ENCODE results near the gene CTDNEP1. TPM values are rescaled to one million over a fixed set of nuclear protein-coding genes. Genes with fewer than 3 reads are reported as not detected.

CTDNEP1 gene
- polyA plus RNA-seq, 4 donors: 70.0 to 132 (median 89.3) TPM

- FAIRE-seq: no peak
- Histone ChIP-seq H3K36me3 (ENCODE audit: control insufficient read depth in 3 of 3, insufficient read depth in 2 of 3, low read depth in 1 of 3, low read length in 3 of 3) (peaks cover 2 to 50% (median 5%) of the 10 kb centered on the region in 3 donors), H3K27me3 (ENCODE audit: control insufficient read depth in 3 of 3, insufficient read depth in 3 of 3, low read length in 3 of 3) (no peaks in the 10 kb centered on the region), H3K9me3 (ENCODE audit: control insufficient read depth in 2 of 2, insufficient read depth in 1 of 2, low read depth in 1 of 2, low read length in 1 of 2) (no peaks in the 10 kb centered on the region), H3K4me3 (ENCODE audit: low read depth in 1 of 3, low read length in 3 of 3) (peak within 1 kb of the TSS; percentile 74 to 93 (median 75)), H3K27ac (ENCODE audit: low read depth in 1 of 3, low read length in 2 of 3) (peak within 1 kb of the TSS; percentile 41 to 92 (median 86)), H3K4me1 (ENCODE audit: control insufficient read depth in 3 of 3, insufficient read depth in 2 of 3, low read depth in 1 of 3, low read length in 2 of 3) (peaks cover 2 to 39% (median 4%) of the 10 kb centered on the region in 3 donors)
- 0 to 1% (median 0%) methylated on average over 56 to 72 of the region's 72 CpGs for WGBS, 3 donors
- peak; percentile 95 to 98 for DNase-seq
Measured at GRCh38 chr17:7234083-7234951, 17.2 kb downstream of the CTDNEP1 start, which contains the start of gene DVL2. DVL2 (minus strand) TSS chr17:7234517; CDS start chr17:7234262, 255 bp downstream.

DNA sequence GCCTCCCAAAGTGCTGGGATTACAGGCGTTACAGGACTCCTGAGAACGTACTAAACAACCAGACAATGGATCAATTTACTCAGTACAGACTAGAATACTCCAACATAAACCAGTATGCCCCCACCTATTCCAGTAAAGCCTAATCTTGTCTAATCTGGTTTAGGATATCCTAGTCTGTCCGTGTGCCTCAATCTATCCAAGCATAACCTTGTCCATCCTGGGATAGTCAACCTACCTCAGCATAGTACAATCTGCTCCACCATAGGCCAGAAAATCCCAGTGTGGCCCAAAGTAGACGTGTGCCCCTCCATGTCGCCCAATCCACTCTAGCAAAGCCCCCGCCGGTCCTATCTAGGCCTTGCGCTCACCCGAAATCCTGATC, 17.8 kb downstream of the CTDNEP1 start:
- Histone ChIP-seq H3K27ac (ENCODE audit: low read depth in 1 of 3, low read length in 2 of 3) (peak overlapping the region; percentile 41 to 92 (median 86)), H3K4me3 (ENCODE audit: low read depth in 1 of 3, low read length in 3 of 3) (peak overlapping the region; percentile 74 to 93 (median 75)), H3K27me3 (ENCODE audit: control insufficient read depth in 3 of 3, insufficient read depth in 3 of 3, low read length in 3 of 3) (no peaks in the 10 kb centered on the region), H3K36me3 (ENCODE audit: control insufficient read depth in 3 of 3, insufficient read depth in 2 of 3, low read depth in 1 of 3, low read length in 3 of 3) (peaks cover 6 to 56% (median 7%) of the 10 kb centered on the region in 3 donors), H3K9me3 (ENCODE audit: control insufficient read depth in 2 of 2, insufficient read depth in 1 of 2, low read depth in 1 of 2, low read length in 1 of 2) (no peaks in the 10 kb centered on the region), H3K4me1 (ENCODE audit: control insufficient read depth in 3 of 3, insufficient read depth in 2 of 3, low read depth in 1 of 3, low read length in 2 of 3) (peaks cover 2 to 39% (median 4%) of the 10 kb centered on the region in 3 donors)
- 0 to 3% (median 2%) methylated on average over 9 of the region's 9 CpGs for WGBS, 3 donors
- FAIRE-seq (no peak), DNase-seq (no peak)

DNA sequence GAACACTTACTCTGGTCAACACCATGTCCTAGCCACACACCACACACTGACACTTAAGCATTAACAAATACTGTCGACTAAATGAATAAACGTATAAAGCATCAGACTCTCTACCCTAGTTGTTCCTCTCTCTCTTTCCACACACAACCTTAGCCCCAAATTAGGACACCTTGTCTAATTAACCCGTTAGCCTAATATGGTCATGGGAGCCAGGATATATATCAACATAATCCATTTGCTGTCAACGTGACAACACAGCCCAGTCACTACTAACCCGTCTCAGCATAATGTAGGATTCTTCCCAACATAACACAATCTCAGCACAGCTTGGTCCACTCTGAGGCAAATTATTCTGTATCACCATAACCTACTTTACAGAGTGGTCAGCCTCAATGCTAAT, 19.4 kb downstream of the CTDNEP1 start:
- peaks cover 2 to 38% (median 4%) of the 10 kb centered on the region in 3 donors for H3K4me1 ChIP-seq (ENCODE audit: control insufficient read depth in 3 of 3, insufficient read depth in 2 of 3, low read depth in 1 of 3, low read length in 2 of 3)
- H3K9me3 ChIP-seq (ENCODE audit: control insufficient read depth in 2 of 2, insufficient read depth in 1 of 2, low read depth in 1 of 2, low read length in 1 of 2): no peaks in the 10 kb centered on the region
- H3K27ac ChIP-seq (ENCODE audit: low read depth in 1 of 3, low read length in 2 of 3): no peak overlapping the region
- H3K27me3 ChIP-seq (ENCODE audit: control insufficient read depth in 3 of 3, insufficient read depth in 3 of 3, low read length in 3 of 3): no peaks in the 10 kb centered on the region
- no peak overlapping the region for H3K4me3 ChIP-seq (ENCODE audit: low read depth in 1 of 3, low read length in 3 of 3)
- DNase-seq (no peak), FAIRE-seq (no peak)
- WGBS, 3 donors: 77 to 84% (median 78%) methylated on average over 5 of the region's 5 CpGs
- peaks cover 6 to 69% (median 7%) of the 10 kb centered on the region in 3 donors for H3K36me3 ChIP-seq (ENCODE audit: control insufficient read depth in 3 of 3, insufficient read depth in 2 of 3, low read depth in 1 of 3, low read length in 3 of 3)

- Histone ChIP-seq H3K36me3 (ENCODE audit: control insufficient read depth in 3 of 3, insufficient read depth in 2 of 3, low read depth in 1 of 3, low read length in 3 of 3) (peaks cover 8 to 70% (median 13%) of the 10 kb centered on the region in 3 donors), H3K4me1 (ENCODE audit: control insufficient read depth in 3 of 3, insufficient read depth in 2 of 3, low read depth in 1 of 3, low read length in 2 of 3) (peaks cover 2 to 13% (median 4%) of the 10 kb centered on the region in 3 donors), H3K27me3 (ENCODE audit: control insufficient read depth in 3 of 3, insufficient read depth in 3 of 3, low read length in 3 of 3) (no peaks in the 10 kb centered on the region), H3K27ac (ENCODE audit: low read depth in 1 of 3, low read length in 2 of 3) (no peak overlapping the region), H3K9me3 (ENCODE audit: control insufficient read depth in 2 of 2, insufficient read depth in 1 of 2, low read depth in 1 of 2, low read length in 1 of 2) (no peaks in the 10 kb centered on the region), H3K4me3 (ENCODE audit: low read depth in 1 of 3, low read length in 3 of 3) (no peak overlapping the region)
- DNase-seq: no peak
- WGBS, 3 donors: 94 to 99% (median 95%) methylated on average over 19 of the region's 19 CpGs
- FAIRE-seq: no peak
Measured at GRCh38 chr17:7229504-7229903, 22.0 kb downstream of the CTDNEP1 start.

DNA sequence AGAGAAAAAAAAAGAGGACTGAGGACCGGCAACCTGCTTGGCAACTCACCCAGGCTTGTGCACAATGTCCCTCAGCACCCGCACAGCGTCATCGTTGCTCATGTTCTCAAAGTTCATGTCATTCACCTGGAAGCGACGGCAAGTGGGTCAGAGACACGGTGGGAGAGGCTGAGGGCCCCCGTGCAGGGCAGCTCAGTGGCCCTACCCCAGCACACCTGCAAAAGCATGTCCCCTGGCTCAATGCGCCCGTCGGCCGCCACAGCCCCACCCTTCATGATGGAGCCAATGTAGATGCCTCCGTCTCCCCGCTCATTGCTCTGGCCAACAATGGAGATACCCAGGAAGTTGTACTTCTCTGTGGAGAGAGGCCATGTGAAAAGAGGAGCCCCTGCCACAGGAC, 22.6 kb downstream of the CTDNEP1 start:
- Histone ChIP-seq H3K36me3 (ENCODE audit: control insufficient read depth in 3 of 3, insufficient read depth in 2 of 3, low read depth in 1 of 3, low read length in 3 of 3) (peaks cover 12 to 76% (median 15%) of the 10 kb centered on the region in 3 donors), H3K4me1 (ENCODE audit: control insufficient read depth in 3 of 3, insufficient read depth in 2 of 3, low read depth in 1 of 3, low read length in 2 of 3) (peaks cover 2 to 12% (median 4%) of the 10 kb centered on the region in 3 donors), H3K4me3 (ENCODE audit: low read depth in 1 of 3, low read length in 3 of 3) (no peak overlapping the region), H3K9me3 (ENCODE audit: control insufficient read depth in 2 of 2, insufficient read depth in 1 of 2, low read depth in 1 of 2, low read length in 1 of 2) (no peaks in the 10 kb centered on the region), H3K27ac (ENCODE audit: low read depth in 1 of 3, low read length in 2 of 3) (no peak overlapping the region), H3K27me3 (ENCODE audit: control insufficient read depth in 3 of 3, insufficient read depth in 3 of 3, low read length in 3 of 3) (no peaks in the 10 kb centered on the region)
- FAIRE-seq (no peak), DNase-seq (no peak)
- WGBS, 3 donors: 90 to 92% (median 90%) methylated on average over 14 of the region's 14 CpGs

- Histone ChIP-seq H3K9me3 (ENCODE audit: control insufficient read depth in 2 of 2, insufficient read depth in 1 of 2, low read depth in 1 of 2, low read length in 1 of 2) (no peaks in the 10 kb centered on the region), H3K4me3 (ENCODE audit: low read depth in 1 of 3, low read length in 3 of 3) (no peak overlapping the region), H3K27ac (ENCODE audit: low read depth in 1 of 3, low read length in 2 of 3) (no peak overlapping the region), H3K4me1 (ENCODE audit: control insufficient read depth in 3 of 3, insufficient read depth in 2 of 3, low read depth in 1 of 3, low read length in 2 of 3) (peaks cover 0 to 8% (median 0%) of the 10 kb centered on the region in 3 donors), H3K27me3 (ENCODE audit: control insufficient read depth in 3 of 3, insufficient read depth in 3 of 3, low read length in 3 of 3) (no peaks in the 10 kb centered on the region), H3K36me3 (ENCODE audit: control insufficient read depth in 3 of 3, insufficient read depth in 2 of 3, low read depth in 1 of 3, low read length in 3 of 3) (peaks cover 17 to 95% (median 27%) of the 10 kb centered on the region in 3 donors)
- 92 to 94% (median 94%) methylated on average over 30 to 31 of the region's 31 CpGs for WGBS, 3 donors
- FAIRE-seq: no peak
- no peak for DNase-seq
Measured at GRCh38 chr17:7226721-7227710, 24.5 kb downstream of the CTDNEP1 start.

DNA sequence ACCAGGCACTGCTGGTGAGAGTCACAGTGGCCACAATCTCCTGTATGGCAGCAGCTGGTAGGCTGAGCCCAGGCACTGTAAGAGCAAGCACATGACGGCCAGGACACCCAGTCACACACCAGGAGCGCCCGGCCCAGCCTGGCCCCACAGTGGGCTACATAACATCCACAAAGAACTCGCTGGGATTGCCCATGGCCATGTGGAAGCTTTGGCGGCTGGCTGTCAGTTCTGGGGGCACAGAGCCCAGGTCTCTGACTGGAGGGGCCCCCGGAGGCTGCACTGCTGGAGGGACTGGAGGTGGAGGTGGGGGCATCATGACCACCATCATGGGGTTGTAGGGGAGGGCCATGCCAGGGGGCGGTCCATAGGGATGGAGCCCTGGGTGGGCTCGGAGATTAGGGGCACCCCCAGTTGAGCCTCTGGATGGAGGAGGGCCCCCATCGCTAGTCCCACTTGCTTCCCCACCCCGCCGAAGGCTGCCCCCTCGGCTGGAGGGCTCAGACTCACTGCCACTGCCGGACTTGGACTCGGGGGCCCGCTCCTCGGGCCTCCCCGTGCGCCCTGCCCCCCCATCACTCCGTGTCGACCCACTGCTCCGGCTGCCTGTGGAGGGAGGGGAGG, 25.7 kb downstream of the CTDNEP1 start:
- Histone ChIP-seq H3K4me3 (ENCODE audit: low read depth in 1 of 3, low read length in 3 of 3) (no peak overlapping the region), H3K9me3 (ENCODE audit: control insufficient read depth in 2 of 2, insufficient read depth in 1 of 2, low read depth in 1 of 2, low read length in 1 of 2) (no peaks in the 10 kb centered on the region), H3K36me3 (ENCODE audit: control insufficient read depth in 3 of 3, insufficient read depth in 2 of 3, low read depth in 1 of 3, low read length in 3 of 3) (peaks cover 20 to 100% (median 27%) of the 10 kb centered on the region in 3 donors), H3K27me3 (ENCODE audit: control insufficient read depth in 3 of 3, insufficient read depth in 3 of 3, low read length in 3 of 3) (no peaks in the 10 kb centered on the region), H3K27ac (ENCODE audit: low read depth in 1 of 3, low read length in 2 of 3) (no peak overlapping the region), H3K4me1 (ENCODE audit: control insufficient read depth in 3 of 3, insufficient read depth in 2 of 3, low read depth in 1 of 3, low read length in 2 of 3) (peaks cover 0 to 15% (median 3%) of the 10 kb centered on the region in 3 donors)
- WGBS, 3 donors: 77 to 88% (median 83%) methylated on average over 14 to 21 of the region's 21 CpGs
- FAIRE-seq (no peak), DNase-seq (no peak)

All from small intestine (tissue), 7 donors.